Glutamatergic neuron (in vitro differentiated cells): ENCODE data around the gene NHERF1. TPM values are rescaled to one million over a fixed set of nuclear protein-coding genes. Genes with fewer than 3 reads are reported as not detected.

Experiments
- DNase-seq: peaks from one replicate; pipeline ENCODE4 v3.0.0; 2022
- H3K27ac Mint-ChIP-seq: one replicate; pipeline ENCODE4 v1.8.0; 2020; ENCODE audit warnings: mild to moderate bottlenecking, mixed read lengths, inconsistent platforms; ENCODE audit not compliant: unreplicated experiment
- H3K27me3 Mint-ChIP-seq: one replicate; pipeline ENCODE4 v1.8.0; 2020; ENCODE audit warnings: mild to moderate bottlenecking, moderate library complexity, mixed read lengths, inconsistent platforms; ENCODE audit not compliant: unreplicated experiment
- H3K36me3 Mint-ChIP-seq: one replicate; pipeline ENCODE4 v1.8.0; 2020; ENCODE audit warnings: mild to moderate bottlenecking, mixed read lengths, inconsistent platforms; ENCODE audit not compliant: unreplicated experiment
- H3K4me1 Mint-ChIP-seq: one replicate; pipeline ENCODE4 v1.8.0; 2020; ENCODE audit warnings: mild to moderate bottlenecking, low read depth, mixed read lengths, inconsistent platforms; ENCODE audit not compliant: unreplicated experiment
- H3K4me3 Mint-ChIP-seq: one replicate; pipeline ENCODE4 v1.8.0; 2020; ENCODE audit warnings: mild to moderate bottlenecking, mixed read lengths, inconsistent platforms; ENCODE audit not compliant: unreplicated experiment
- H3K9me3 Mint-ChIP-seq: one replicate; pipeline ENCODE4 v1.8.0; 2020; ENCODE audit warnings: mild to moderate bottlenecking, moderate library complexity, mixed read lengths, inconsistent platforms; ENCODE audit not compliant: unreplicated experiment
- CTCF ChIP-seq: fragments of 200-600 bp; sonication (generic); IDR thresholded peaks from one replicate; pipeline ENCODE4 v1.5.0; 2021; ENCODE audit not compliant: partially characterized antibody, unreplicated experiment
- total RNA-seq: library from RNA; stranded (reverse); fragmentation: NEBNext Ultra II Directional; extraction: Animal tissue kit (Norgen Biotek cat#: 25700); gene quantifications from one replicate; pipeline ENCODE4 v1.2.1, GENCODE V29; 2021; ENCODE audit not compliant: unreplicated experiment

Gene NHERF1
- total RNA-seq, 1 donor from 2014 or later, result 26.9 TPM

- no peaks in the 10 kb centered on the region for H3K27me3 Mint-ChIP-seq
- H3K27ac Mint-ChIP-seq, result no peak overlapping the region
- no peak for DNase-seq
- peaks cover 2% of the 10 kb centered on the region for H3K9me3 Mint-ChIP-seq
- H3K4me1 Mint-ChIP-seq, result peaks cover 2% of the 10 kb centered on the region
- no peak for TF ChIP-seq CTCF
- peaks cover 4% of the 10 kb centered on the region for H3K36me3 Mint-ChIP-seq
- H3K4me3 Mint-ChIP-seq, result no peak overlapping the region
These were observed 48.4 kb downstream of the NHERF1 start for GRCh38 chr17:74796866-74797265.

DNA sequence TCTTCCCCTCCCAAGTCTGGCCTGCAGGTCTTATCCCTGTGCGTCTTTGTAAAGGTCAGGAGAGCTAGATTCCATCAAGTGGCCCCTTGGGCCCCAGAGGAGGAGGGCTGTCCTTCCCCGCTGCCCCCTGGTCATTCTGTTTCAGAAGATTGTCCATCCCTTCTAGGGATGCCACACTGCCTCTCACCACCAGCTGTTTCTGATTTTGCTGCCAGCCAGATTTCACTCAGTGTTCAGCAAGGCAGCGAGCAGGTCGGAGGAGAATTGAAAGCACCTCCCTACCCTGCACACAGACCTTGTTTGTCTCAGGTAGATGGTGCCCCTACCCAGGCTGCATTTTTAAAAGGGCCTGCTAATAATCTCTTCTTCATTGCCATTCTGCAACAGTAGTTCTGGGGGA lies 49.4 kb downstream of the NHERF1 start:
- H3K27ac Mint-ChIP-seq, result no peak overlapping the region
- peaks cover 4% of the 10 kb centered on the region for H3K9me3 Mint-ChIP-seq
- no peak for TF ChIP-seq CTCF
- no peak overlapping the region for H3K4me3 Mint-ChIP-seq
- peaks cover 2% of the 10 kb centered on the region for H3K4me1 Mint-ChIP-seq
- H3K27me3 Mint-ChIP-seq, result peaks cover 1% of the 10 kb centered on the region
- H3K36me3 Mint-ChIP-seq, result peaks cover 4% of the 10 kb centered on the region
- no peak for DNase-seq

DNA sequence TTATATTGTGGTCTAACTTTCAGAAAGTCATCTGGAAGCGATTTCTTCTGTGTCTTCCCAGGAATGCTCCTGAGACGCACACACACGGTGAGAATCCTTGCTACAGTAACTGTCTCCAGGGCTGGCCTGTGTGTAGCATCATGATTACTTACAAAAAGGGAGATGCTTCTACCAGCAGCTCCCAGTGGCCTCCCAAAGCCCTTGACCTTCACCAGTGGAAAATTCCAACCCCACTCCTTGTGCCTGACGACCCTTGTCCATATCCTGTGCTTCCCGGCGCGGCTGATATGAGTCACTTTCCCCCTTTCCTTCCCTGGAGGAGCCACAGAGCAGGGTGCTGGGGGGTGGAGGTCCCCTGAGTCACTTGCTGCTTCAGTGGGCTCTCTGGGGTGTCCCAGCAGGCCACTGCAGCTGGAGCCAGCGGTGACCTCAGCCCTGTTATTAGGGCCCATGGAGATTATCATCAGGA lies 49.8 kb downstream of the NHERF1 start:
- Mint-ChIP-seq H3K36me3 (peaks cover 4% of the 10 kb centered on the region), H3K27me3 (peaks cover 1% of the 10 kb centered on the region), H3K9me3 (peaks cover 4% of the 10 kb centered on the region), H3K4me3 (no peak overlapping the region), H3K4me1 (peaks cover 2% of the 10 kb centered on the region), H3K27ac (no peak overlapping the region)
- TF ChIP-seq CTCF, result no peak
- DNase-seq, result no peak

GRCh38 chr17:74799097-74799496 lies 50.7 kb downstream of the NHERF1 start:
- Mint-ChIP-seq H3K9me3 (peaks cover 4% of the 10 kb centered on the region), H3K27me3 (peaks cover 1% of the 10 kb centered on the region), H3K4me1 (peaks cover 2% of the 10 kb centered on the region), H3K36me3 (peaks cover 4% of the 10 kb centered on the region), H3K4me3 (no peak overlapping the region), H3K27ac (no peak overlapping the region)
- TF ChIP-seq CTCF, result no peak
- DNase-seq, result no peak

- Mint-ChIP-seq H3K27me3 (peaks cover 1% of the 10 kb centered on the region), H3K36me3 (peaks cover 4% of the 10 kb centered on the region), H3K4me3 (no peak overlapping the region), H3K9me3 (peaks cover 4% of the 10 kb centered on the region), H3K27ac (no peak overlapping the region), H3K4me1 (peaks cover 2% of the 10 kb centered on the region)
- no peak for DNase-seq
- TF ChIP-seq CTCF, result no peak
These were observed 52.1 kb downstream of the NHERF1 start for GRCh38 chr17:74800531-74800930.
